ENCODE measurements around the gene ACACA.

- TF ChIP-seq, protein P1, sequence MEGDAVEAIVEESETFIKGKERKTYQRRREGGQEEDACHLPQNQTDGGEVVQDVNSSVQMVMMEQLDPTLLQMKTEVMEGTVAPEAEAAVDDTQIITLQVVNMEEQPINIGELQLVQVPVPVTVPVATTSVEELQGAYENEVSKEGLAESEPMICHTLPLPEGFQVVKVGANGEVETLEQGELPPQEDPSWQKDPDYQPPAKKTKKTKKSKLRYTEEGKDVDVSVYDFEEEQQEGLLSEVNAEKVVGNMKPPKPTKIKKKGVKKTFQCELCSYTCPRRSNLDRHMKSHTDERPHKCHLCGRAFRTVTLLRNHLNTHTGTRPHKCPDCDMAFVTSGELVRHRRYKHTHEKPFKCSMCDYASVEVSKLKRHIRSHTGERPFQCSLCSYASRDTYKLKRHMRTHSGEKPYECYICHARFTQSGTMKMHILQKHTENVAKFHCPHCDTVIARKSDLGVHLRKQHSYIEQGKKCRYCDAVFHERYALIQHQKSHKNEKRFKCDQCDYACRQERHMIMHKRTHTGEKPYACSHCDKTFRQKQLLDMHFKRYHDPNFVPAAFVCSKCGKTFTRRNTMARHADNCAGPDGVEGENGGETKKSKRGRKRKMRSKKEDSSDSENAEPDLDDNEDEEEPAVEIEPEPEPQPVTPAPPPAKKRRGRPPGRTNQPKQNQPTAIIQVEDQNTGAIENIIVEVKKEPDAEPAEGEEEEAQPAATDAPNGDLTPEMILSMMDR (IDR thresholded peaks at IDR 0.05), result no peak
- no peak for TF ChIP-seq EZH2 (IDR thresholded peaks at IDR 0.05; ENCODE audit: borderline replicate concordance, insufficient read depth, low read depth, low read length, poor library complexity, severe bottlenecking)
These were observed 112.9 kb downstream of the ACACA start for GRCh38 chr17:37293770-37294169.

Data from B cell (primary cell).